Sciatic nerve (tissue), 2 donors: ENCODE measurements around the gene SATB2. TPM values are rescaled to one million over a fixed set of nuclear protein-coding genes. Genes with fewer than 3 reads are reported as not detected.

ENCODE experiments used
- ATAC-seq: fragments of 200-7000 bp; cut with Tn5 transposase; one replicate; pipeline ENCODE4 v1.9.1; 2020; ENCODE audit warnings: mild to moderate bottlenecking, moderate library complexity
- DNase-seq: peaks from one replicate; pipeline ENCODE4 v3.0.0-alpha.2; 2020; ENCODE audit warnings: low spot score
- intact Hi-C: fragments of 100-400 bp; cut with DNase I; formaldehyde crosslinking; loops from one replicate; pipeline ENCODE4 v1.14.2; 2022
- total RNA-seq: library from RNA; stranded (reverse); fragmentation: NEBNext Ultra II Directional; extraction: Animal tissue kit (Norgen Biotek cat#: 25700); gene quantifications from one replicate; pipeline ENCODE4 v1.2.1, GENCODE V29; 2021
- donor health status: DM: no; HTN: no; CAD: no.
- donor health status: DM: no; HTN: no; CAD: no.

SATB2 gene
- total RNA-seq, 1 donor from 2014 or later = 8.8 TPM

DNA sequence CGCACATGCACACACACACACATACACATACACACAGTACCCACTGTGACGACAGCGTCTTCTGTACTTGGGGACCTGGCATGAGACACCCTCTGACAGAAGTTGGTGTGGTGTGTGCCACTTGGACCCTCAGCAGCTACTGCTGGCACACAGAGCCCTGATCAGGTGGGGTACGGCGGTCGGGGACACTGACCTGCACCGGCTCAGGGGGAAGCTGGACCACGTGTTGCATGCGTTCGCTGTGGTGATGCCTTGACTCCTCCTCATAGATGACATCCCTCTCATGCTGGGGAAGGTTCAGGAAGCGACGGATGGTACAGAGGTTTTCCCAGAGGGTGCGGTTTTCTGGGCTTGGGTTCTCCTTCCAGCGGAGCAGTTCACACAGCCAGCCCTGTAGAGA, 149.2 kb downstream of the SATB2 start:
- intact Hi-C loops = no loop called here
- ATAC-seq (no peak), DNase-seq (no peak)

DNA sequence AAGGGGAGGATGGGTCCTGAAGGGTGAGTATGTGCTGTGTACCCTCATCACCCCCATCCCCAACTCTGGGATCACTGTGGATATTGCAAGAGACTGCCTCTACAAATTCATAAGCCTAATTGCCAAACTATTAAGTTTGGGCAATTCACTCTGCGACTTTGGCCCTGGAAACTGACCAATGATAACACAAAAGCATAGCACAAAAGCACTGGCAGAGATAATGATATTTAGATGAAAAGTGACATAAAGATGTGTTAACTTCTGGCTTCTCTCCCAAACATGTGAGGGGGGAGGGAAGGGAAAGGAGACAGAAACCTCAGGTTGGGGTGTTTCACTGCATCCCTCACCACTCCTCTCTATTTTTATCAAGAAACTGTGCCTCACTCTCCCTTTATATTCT, 150.3 kb downstream of the SATB2 start:
- no peak for DNase-seq
- no peak for ATAC-seq
- intact Hi-C loops = no loop called here

DNA sequence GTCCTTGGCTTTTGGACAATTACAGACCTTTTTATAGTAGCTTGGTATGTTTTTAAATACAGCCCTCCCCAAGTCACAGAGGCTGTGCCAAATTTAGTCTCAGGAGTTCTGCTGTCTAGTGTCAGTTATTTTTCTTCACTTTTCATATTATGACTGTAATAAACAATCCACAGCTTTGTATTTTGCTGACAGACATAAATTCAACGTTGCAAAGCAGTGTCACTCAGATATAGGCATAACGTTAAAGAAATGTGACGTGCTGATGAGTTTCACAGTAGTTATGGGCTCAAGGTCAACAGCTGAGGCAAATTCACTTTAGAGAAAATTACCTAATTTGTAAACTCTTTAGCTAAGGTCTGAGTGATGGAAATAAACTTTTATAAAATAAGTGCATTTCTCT, 151.6 kb downstream of the SATB2 start:
- ATAC-seq = no peak

DNA sequence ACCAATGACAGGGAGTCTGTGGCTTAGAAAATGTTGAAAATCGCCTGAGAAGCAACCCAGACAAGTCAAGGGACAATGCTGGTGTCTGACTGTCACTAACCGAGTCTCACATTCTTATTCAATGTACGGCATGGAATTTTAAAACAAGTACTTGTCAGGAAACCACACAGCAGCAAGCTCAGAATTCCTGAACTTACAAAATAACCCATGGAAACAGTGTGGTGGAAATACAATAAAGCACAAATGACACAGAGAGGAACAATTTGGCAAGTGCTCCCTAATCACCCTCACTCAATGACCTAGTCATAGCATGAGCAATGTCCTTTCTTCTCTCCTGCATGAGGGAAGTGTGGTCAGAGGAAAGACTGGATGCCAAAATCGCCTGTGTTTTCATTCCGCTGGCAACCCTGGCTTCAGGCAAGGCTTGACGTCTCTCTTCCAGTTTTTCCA, 154.0 kb downstream of the SATB2 start:
- intact Hi-C loops = no loop called here
- ATAC-seq = no peak

More for the DNA sequence above, 151.6 kb downstream of the SATB2 start:
- DNase-seq = no peak
- intact Hi-C loops = no loop called here

DNA sequence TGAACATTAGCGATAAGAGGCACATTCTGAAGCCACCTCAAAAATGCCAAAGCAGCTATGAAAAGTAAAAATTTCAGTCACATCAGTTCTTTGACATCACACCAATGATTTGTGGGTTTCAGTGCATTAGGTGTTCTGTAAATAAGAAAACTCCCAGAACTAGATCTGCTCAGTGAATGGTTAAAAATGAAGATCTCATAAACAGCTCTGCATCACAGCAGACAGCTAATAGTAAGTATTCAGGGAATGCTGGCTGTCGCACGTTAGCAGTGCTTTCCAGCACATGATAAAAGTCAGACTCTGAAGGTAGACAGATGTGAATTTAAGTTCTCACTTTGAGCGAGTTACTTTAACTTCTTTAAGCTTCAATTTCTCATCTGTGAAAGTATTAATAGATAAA, 154.9 kb downstream of the SATB2 start:
- DNase-seq = no peak
- no peak for ATAC-seq
- intact Hi-C loops = no loop called here

More for the DNA sequence above, 154.0 kb downstream of the SATB2 start:
- no peak for DNase-seq

DNA sequence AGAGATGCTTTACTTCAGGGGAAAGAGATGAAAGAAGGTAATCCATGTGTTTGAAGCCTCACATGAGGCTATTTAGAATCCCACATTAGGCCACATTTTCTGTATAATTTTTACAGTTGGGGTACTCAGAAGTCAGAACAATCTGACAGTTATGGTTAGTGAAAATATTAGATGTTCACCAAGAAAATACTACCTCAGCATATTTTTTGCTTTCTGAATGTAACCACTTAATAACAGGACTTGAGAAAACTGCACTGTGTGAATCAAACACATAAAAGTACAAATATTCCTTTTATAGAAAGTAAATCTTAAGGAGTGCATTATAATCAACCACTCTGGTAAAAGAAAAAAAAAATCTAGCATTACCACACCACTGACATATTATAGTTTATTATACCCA, 169.3 kb downstream of the SATB2 start:
- intact Hi-C loops = no loop called here
- no peak for ATAC-seq
- no peak for DNase-seq

DNA sequence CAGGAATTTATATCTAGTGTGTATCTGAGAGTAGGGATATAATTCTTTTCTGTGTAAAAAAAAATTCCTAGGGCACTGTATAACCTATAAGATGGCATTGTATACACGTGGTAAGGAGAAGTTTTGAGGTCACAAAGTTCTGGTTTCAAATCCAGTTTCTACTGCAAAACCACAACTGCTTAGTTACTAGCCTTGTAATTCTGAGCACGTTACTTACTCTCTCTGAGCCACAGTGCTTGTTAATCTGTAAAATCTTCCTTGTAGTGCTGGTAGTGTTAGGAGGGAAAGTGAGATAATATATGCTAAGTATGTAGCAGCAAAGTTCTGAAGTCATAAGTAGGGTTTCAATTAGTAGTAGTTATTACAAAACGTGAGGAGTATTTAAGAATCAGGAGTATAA, 175.4 kb downstream of the SATB2 start:
- no peak for ATAC-seq
- intact Hi-C loops = no loop called here
- no peak for DNase-seq

DNA sequence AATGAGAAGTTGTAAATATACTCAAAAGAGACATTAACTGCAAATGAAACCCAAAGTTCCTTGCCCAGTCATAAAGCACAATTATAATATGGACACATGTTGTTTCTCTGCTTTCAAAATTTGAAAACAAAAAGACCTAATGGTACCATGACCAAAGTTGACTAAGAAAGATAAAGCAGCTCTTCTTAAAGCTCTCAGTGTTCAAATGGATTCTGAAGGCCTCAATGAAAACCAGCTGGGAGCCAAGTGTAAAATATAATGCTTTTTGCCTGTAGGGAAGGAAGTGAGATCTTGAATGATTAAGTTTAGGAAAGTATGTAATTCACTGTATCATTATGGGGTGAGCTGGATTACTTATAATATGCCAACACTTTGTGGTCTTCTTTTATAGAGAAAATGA, 178.6 kb downstream of the SATB2 start:
- DNase-seq (no peak), ATAC-seq (no peak)
- intact Hi-C loops = no loop called here

DNA sequence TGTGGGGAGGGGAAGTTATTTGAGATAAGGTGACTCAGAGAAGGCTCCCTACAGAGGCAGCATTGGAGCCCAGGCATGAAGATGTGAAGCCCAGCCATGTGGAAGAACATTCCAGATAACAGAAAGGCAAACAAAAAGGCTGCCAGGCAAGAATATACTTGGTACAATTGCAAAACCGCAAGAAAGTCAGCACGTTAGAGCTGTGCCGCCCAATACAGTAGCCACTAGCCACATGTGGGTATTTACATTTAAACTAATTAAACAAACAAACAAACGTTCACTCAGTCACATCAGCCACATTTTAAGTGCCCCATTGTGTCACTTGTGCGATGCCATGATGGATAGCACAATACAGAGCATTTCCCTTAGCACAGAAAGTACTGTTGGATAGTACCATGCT, 179.6 kb downstream of the SATB2 start:
- no peak for ATAC-seq
- DNase-seq = no peak
- intact Hi-C loops = no loop called here

DNA sequence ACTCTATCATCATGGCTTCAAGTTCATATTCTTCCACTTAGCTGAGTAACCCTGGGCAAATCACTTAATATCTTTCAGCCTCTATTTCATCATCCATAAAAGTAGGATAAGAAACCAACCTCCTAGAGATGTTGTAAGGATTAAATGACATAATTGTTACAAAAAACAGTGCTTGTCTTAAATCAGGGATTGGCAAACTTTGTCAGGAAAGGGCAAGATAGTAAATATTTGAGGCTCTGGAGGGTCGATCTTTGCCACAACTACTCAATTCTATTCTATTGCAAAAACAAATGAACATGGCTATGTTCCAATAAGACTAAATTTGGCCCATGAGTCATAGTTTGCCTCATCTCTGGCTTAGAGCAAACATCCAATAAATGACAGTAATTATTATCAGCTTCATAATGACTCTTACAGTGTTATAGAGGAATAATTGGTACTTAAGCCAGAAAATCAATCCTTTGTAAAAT, 184.7 kb downstream of the SATB2 start:
- ATAC-seq (peak; percentile 38), DNase-seq (no peak)
- intact Hi-C loops = no loop called here

DNA sequence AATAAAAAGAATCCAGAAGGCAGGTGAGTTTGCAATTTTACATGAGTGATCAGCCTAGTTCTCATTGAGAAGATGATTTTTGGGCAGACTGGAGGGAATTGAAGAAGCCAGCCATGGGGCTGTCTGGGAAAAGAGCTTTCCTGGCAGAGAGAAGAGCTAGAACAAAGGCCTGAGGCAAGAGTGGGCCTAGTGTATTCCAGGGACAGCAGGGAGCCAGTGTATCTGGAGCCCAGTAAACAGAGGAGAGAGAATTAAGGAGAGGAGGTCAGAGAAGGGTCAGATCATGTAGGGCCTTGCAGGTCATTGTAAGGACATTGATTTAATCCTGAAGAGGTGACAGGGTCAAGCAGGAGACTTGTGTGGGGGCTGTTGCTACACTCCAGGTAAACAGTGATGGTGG, 195.8 kb downstream of the SATB2 start:
- DNase-seq = no peak

DNA sequence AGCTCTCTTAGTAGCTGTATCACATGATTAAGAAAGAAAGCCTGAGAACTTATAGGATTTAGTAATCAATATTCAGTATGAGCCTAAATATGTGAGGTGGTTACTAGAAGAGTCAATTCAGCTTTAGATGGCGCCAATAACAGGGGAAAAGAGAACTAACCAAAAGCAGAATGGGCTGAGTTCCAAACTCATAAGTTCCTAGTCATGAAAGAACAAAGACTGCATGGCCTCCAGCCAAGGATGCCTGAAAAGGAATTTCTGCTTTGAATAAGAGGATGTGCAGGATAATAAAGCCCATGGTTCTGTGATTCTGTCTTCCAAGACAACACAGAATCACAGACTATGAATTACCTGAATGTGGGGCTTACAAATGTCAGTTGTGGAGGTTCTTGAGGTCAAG, 196.5 kb downstream of the SATB2 start:
- DNase-seq (no peak), ATAC-seq (no peak)
- intact Hi-C loops = no loop called here

More for the DNA sequence above, 195.8 kb downstream of the SATB2 start:
- intact Hi-C loops = no loop called here
- ATAC-seq = no peak

DNA sequence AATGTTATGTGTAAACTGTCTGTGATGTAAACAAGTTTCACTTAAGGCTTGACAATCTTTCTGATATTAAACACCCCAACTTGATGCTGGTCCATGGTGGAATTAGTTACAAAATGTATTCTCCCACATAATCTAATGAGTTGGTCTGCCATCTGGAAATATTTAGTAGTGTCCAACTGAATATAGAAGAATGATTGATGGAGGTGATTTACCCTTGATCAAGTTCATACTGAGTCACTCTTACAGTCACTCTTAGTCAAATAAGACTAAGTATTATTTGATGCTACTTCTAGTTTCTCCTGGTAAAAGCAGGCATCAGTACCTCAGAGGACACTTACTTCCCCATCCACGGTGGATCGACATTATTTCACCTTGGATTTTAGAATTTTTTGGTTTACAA, 198.1 kb downstream of the SATB2 start:
- ATAC-seq = no peak
- no peak for DNase-seq
- intact Hi-C loops = no loop called here

DNA sequence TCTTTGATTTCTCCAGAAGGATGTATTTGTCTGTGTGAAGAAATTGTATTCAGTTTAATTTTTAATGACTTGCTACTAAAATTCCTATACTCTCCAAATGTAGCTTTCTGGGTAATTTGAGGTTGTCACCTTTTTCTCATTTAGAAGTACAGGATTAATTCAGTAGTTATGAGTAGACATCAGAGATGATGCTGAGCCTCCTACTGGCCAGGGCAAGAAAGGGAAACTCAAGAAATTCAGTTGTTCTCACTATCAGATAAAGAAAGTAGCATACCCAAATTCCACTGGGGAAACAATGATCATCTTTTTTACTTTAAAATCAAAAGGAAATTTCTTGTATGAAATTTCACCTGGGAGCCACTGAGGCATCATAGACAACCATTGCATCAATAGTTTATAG, 199.4 kb downstream of the SATB2 start:
- DNase-seq (no peak), ATAC-seq (no peak)
- intact Hi-C loops = no loop called here

DNA sequence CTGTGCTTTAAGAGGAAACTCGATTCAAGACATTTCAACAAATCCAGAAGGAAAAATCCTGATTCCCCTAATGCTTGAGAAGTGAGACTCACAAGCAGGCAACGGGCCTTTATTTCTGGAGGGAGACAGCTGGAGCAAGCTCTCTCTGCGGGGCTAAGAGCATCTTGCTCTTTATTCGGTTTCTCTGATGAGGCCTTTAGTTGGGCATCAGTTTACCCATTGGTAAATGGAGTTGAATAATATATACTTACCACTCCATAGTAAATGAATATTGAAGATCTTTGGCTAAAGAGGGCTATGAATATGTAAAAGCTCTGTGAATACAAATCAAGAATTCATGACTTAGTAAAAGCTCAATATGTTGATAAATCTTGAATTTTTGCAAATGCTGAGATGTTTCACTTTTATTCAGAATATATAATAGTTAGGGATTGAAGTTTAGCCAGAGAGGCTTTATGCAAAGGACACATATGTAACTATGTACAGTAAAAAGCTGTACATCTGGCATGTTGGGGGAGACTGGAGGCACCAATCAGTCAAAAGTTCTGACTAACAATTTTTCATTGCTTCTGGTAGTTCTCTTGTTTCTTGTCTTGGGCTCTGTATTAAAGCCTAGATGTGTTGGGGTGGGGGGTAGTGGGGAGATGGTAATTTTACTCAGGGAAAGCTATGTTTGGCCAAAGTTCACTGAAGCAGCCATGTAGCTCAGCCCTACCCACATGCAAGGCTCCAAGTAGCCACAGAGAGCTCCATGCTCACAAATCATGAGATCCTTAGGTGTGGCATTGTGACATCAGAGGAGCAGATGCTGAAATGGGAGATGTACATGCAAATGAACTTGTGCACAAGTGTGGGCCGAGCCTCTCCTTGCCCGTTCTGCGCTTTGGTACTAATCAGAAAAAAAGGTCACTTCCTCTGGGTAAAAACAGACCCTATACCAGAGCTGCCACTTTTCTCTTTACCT, 200.2 kb downstream of the SATB2 start:
- intact Hi-C loops = no loop called here
- no peak for DNase-seq
- ATAC-seq = no peak

DNA sequence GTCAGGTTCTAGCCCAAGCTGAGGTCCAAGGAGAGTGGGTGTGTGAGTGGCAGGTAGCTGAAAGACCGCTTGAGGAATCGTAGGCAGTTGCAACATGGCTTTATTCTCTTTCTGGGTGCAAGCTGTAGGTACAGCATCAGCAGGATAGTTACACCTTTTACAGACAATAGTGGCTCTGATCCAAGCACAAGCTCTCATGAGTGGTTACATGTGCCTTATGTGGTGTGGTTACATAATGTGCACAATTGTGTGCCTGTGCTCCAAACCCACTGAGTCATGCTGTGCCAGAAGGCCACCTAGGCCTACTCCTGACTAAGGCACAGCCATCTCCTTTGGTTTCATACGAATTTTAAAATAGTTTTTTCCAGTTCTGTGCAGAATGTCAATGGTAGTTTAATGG, 227.6 kb downstream of the SATB2 start:
- intact Hi-C loops = no loop called here
- ATAC-seq (no peak), DNase-seq (no peak)

DNA sequence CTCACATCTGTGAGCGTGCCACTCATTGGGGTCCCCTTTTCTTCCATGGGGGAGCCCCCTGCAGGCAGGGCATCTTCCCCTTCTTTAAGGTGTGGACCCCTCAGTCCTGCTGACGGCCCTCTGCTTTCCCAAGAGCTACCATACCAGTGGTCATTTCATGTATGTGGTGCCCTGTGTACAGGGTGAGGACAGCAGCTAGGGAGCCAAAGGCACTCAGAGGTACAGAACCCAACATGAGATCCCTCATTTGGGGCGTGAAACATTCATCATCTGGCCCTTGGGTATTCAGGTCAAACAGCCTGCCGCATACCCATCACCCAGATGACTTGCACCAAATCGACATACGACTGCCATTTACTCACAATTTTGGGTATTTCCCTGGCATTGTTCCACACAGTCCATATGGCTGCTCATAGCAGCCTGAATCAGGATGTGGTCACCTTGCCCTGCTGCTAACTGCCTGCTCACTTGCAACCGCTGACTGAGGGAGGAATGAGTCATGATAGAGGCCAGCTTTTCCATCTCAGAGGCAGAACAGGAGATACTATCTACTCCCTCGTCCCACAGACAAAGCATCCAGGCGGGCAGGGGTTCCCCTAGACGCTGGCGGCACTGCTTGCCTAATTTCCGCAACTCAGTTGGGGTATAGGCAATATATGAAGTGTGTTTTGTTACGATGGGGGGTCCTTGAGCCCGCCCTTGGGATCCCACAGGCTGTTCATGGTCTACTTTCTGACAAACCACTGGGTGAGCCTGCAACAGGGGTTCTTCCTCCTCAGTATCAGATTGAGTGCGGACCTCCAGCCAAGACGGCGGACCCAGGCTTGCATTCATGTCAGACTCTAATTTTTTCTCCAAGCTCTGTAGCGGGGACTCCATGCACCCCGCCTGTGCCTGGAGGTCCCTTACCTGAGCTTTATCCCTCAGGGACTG, 228.6 kb downstream of the SATB2 start:
- no peak for ATAC-seq
- no peak for DNase-seq
- intact Hi-C loops = no loop called here

DNA sequence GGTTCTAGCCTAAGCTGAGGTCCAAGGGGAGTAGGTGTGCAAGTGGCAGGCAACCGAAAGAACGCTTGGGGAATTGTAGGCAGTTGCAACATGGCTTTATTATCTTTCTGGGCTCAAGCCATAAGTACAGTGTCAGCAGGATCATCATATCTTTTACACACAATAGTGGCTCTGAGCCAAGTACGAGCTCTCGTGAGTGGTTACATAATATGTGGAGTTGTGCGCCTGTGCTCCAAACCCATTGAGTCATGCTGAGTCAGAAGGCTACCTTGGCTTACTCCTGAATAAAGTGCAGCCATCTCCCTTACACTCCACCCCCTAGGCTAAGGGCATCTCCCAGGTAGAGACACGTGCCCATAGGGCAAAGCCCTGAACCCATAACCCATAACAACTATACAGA, 233.9 kb downstream of the SATB2 start:
- DNase-seq = no peak
- ATAC-seq = no peak
- intact Hi-C loops = no loop called here

DNA sequence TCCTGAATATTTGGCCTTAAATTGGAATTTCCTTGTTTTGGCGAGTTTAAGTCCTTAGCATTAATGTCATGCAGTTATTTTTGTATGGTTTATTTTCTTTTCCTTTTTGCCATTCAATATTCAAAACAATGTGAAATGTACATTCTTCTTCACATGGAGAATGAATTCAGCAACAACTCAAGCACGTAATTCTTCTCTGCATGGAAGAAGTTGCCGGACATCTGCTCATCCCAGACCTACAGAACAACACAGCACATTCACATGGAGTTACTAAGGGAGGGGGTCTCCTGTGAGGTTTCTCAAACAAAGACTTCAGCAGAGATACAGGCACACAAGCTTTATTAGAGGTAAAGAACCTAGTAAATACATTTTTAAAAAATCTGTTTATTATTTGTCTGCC, 236.8 kb downstream of the SATB2 start:
- intact Hi-C loops = no loop called here
- ATAC-seq (no peak), DNase-seq (no peak)

DNA sequence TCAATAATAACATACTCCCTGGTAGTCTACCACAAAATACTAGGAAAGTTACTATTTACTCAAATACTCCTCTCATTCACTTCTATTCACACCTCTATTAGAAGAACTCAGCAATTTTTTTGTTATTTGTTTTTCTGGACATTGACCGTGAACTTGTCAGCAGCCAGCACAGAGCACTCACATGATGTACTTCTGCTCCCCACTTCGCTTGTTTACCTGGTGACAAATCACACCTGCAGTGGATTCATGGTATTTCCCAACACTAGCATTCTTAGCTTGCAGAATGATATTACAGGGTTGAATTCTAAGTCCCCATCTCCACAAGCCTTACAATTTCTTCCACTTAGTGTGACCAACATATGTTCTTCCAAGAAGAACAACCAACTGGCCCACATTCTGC, 238.2 kb downstream of the SATB2 start:
- no peak for DNase-seq
- ATAC-seq = no peak
- intact Hi-C loops = no loop called here
